Duodenal mucosa (tissue), 2 donors: Measurements from ENCODE around the gene KRTAP4-4.
"Not testable (repeated sequence)": the region's sequence is repeated elsewhere in the genome, so short reads cannot be mapped to it uniquely, and the experiment has no call there.

Experiments used
- H3K27ac ChIP-seq: one replicate; pipeline ENCODE4 v1.7.0; 2013; ENCODE audit warnings: low read depth, low read length
- H3K27me3 ChIP-seq, 2 donors: one replicate each; pipeline ENCODE4 v1.7.0; 2013; ENCODE audit warnings: low read length in 2 of 2, control low read depth in 1 of 2; ENCODE audit not compliant: insufficient read depth in 2 of 2, control insufficient read depth in 1 of 2
- H3K36me3 ChIP-seq, 2 donors: one replicate each; pipeline ENCODE4 v1.7.0; 2013; ENCODE audit warnings: low read length in 2 of 2, control low read depth in 1 of 2; ENCODE audit not compliant: insufficient read depth in 2 of 2, control insufficient read depth in 1 of 2
- H3K4me1 ChIP-seq, 2 donors: one replicate each; pipeline ENCODE4 v1.7.0; 2013; ENCODE audit warnings: low read length in 2 of 2, control low read depth in 1 of 2; ENCODE audit not compliant: insufficient read depth in 2 of 2, control insufficient read depth in 1 of 2
- H3K4me3 ChIP-seq, 2 donors: one replicate each; pipeline ENCODE4 v1.7.0; 2013; ENCODE audit warnings: low read length in 2 of 2, low read depth in 1 of 2
- H3K9ac ChIP-seq, 2 donors: one replicate each; pipeline ENCODE4 v1.7.0; 2013; ENCODE audit warnings: low read length in 2 of 2, low read depth in 1 of 2
- H3K9me3 ChIP-seq, 2 donors: one replicate each; pipeline ENCODE4 v1.7.0; 2013; ENCODE audit warnings: low read length in 2 of 2, control low read depth in 1 of 2; ENCODE audit not compliant: control insufficient read depth in 1 of 2

KRTAP4-4 gene

DNA sequence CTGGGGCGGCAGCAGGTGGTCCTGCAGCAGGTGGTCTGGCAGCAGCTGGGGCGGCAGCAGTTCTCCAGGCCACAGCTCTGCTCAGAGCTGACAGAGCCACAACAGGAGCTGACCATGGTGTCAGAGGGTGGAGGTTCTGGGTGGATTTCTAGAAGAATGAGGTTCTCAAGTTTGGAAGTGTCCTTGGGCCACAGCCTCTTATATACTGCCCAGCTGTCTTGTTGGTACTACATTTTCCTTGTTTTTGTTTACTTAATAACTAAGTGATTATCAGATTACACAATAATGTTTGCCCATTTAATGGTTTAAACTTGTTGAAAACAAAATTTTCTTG, 10.9 kb downstream of the KRTAP4-4 start, which contains the start of gene KRTAP4-5:
Gene KRTAP4-5 (minus strand): TSS at position 174 of the 334 bp plus-strand sequence. CDS start 58 bp downstream, at position 116.
- Histone ChIP-seq H3K9me3 (no peaks in the 10 kb centered on the region), H3K4me3 (no peak within 1 kb of the TSS), H3K27me3 (no peaks in the 10 kb centered on the region), H3K27ac (no peak within 1 kb of the TSS), H3K4me1 (no peaks in the 10 kb centered on the region), H3K9ac (no peak within 1 kb of the TSS), H3K36me3 (no peaks in the 10 kb centered on the region)

DNA sequence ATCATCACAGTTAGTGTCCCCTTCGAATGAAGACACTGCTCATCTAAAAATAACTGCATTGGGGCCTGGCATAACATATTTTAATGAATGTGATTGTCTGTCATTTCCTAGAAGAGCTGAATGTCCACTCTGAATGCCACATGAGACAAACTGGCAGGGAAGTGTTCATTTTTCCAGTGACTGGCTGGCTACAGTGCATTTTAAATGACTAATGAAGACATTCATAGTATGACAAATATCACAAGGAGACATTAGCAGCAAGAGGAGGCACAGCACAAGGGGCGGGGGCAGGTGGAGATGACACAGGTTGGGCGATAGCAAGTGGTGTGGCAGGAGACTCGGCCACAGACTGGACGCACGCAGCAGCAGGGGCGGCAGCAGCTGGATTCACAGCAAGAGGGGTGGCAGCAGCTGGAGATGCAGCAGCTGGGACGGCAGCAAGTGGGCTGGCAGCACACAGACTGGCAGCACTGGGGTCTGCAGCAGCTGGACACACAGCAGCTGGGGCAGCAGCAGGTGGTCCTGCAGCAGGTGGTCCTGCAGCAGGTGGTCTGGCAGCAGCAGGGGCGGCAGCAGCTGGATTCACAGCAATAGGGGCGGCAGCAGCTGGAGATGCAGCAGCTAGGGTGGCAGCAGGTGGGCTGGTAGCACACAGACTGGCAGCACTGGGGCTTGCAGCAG, 11.4 kb downstream of the KRTAP4-4 start:
- not testable (repeated sequence) for H3K27me3 ChIP-seq, H3K36me3 ChIP-seq, H3K27ac ChIP-seq, H3K4me3 ChIP-seq, H3K4me1 ChIP-seq, H3K9ac ChIP-seq, H3K9me3 ChIP-seq

- no peak overlapping the region for H3K4me3 ChIP-seq
- H3K4me1 ChIP-seq, result no peaks in the 10 kb centered on the region
- H3K9me3 ChIP-seq, result peaks cover 0 to 6% of the 10 kb centered on the region in 2 donors
- no peak overlapping the region for H3K27ac ChIP-seq
- H3K9ac ChIP-seq, result no peak overlapping the region
- H3K36me3 ChIP-seq, result no peaks in the 10 kb centered on the region
- no peaks in the 10 kb centered on the region for H3K27me3 ChIP-seq
Measured at GRCh38 chr17:41147531-41148204, 12.9 kb downstream of the KRTAP4-4 start.

DNA sequence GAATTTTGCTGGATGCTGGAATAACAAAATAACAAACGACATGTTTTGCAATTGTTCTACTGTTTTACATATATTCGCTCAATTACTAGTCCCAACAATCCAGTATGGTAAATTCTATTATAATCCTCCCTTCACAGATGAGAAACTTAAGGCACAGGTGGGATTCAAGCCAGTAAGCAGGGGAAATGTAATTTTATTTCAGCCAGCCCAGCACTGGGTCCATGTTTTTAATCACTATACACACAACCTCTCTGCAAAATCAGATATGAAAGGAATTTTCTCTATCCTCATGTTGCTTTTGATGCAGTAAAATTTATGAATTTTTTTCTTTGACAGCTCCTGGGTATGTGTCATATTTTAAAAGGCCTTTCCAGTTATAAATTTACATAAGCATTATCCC, 15.3 kb downstream of the KRTAP4-4 start:
- no peak overlapping the region for H3K9ac ChIP-seq
- H3K36me3 ChIP-seq, result no peaks in the 10 kb centered on the region
- peaks cover 0 to 6% of the 10 kb centered on the region in 2 donors for H3K9me3 ChIP-seq
- H3K4me3 ChIP-seq, result no peak overlapping the region
- H3K27ac ChIP-seq, result no peak overlapping the region
- no peaks in the 10 kb centered on the region for H3K4me1 ChIP-seq
- H3K27me3 ChIP-seq, result no peaks in the 10 kb centered on the region

DNA sequence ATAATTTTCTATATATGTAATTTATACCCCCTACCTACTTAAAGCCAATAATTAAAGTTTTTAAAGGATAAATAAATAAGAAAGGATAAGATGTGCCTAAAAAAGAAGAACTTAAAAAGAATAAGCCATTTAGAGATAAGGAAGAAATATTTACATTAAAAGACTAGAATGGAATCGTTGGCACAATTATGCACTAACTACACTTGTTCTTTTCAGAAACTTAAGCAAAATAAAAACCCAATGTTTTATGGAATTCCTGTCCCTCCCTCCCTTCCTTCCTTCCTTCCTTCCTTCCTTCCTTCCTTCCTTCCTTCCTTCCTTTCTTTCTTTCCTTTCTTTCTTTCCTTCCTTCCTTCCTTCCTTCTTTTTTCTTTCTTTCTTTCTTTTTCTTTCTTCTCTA, 15.7 kb downstream of the KRTAP4-4 start:
- Histone ChIP-seq H3K9me3 (peaks cover 0 to 6% of the 10 kb centered on the region in 2 donors), H3K4me1 (no peaks in the 10 kb centered on the region), H3K9ac (no peak overlapping the region), H3K27ac (no peak overlapping the region), H3K36me3 (no peaks in the 10 kb centered on the region), H3K27me3 (no peaks in the 10 kb centered on the region), H3K4me3 (no peak overlapping the region)

GRCh38 chr17:41141361-41141760, 19.2 kb downstream of the KRTAP4-4 start:
- no peak overlapping the region for H3K9ac ChIP-seq
- H3K36me3 ChIP-seq, result no peaks in the 10 kb centered on the region
- no peaks in the 10 kb centered on the region for H3K4me1 ChIP-seq
- H3K9me3 ChIP-seq, result peaks cover 0 to 6% of the 10 kb centered on the region in 2 donors
- H3K27me3 ChIP-seq, result no peaks in the 10 kb centered on the region
- no peak overlapping the region for H3K27ac ChIP-seq
- H3K4me3 ChIP-seq, result no peak overlapping the region

- H3K4me3 ChIP-seq, result no peak within 1 kb of the TSS
- no peaks in the 10 kb centered on the region for H3K36me3 ChIP-seq
- no peaks in the 10 kb centered on the region for H3K4me1 ChIP-seq
- H3K9ac ChIP-seq, result no peak within 1 kb of the TSS
- no peak within 1 kb of the TSS for H3K27ac ChIP-seq
- H3K9me3 ChIP-seq, result peaks cover 0 to 6% of the 10 kb centered on the region in 2 donors
- no peaks in the 10 kb centered on the region for H3K27me3 ChIP-seq
Measured at GRCh38 chr17:41140360-41141131, 20.0 kb downstream of the KRTAP4-4 start, which contains the start of gene KRTAP4-6. TSS of gene KRTAP4-6 (minus strand) at chr17:41140544. CDS start at chr17:41140487, 57 bp downstream.

- H3K27me3 ChIP-seq, H3K27ac ChIP-seq, H3K9ac ChIP-seq, H3K4me1 ChIP-seq, H3K9me3 ChIP-seq, H3K36me3 ChIP-seq, H3K4me3 ChIP-seq: not testable (repeated sequence)
Measured at GRCh38 chr17:41139865-41140264, 20.7 kb downstream of the KRTAP4-4 start.

GRCh38 chr17:41133880-41134735, 26.4 kb downstream of the KRTAP4-4 start:
- Histone ChIP-seq H3K27ac (no peak overlapping the region), H3K4me1 (no peaks in the 10 kb centered on the region), H3K4me3 (no peak overlapping the region), H3K9ac (no peak overlapping the region), H3K36me3 (no peaks in the 10 kb centered on the region), H3K27me3 (no peaks in the 10 kb centered on the region), H3K9me3 (no peaks in the 10 kb centered on the region)
